Measurements from ENCODE around the gene MRE11. TPM values are rescaled to one million over a fixed set of nuclear protein-coding genes. Genes with fewer than 3 reads are reported as not detected.

Gene MRE11
- total RNA-seq, 2 experiments from 2014 or later: 42.6 to 62.1 TPM

- Histone ChIP-seq H3K27ac (ENCODE audit: low read depth, low read length, poor library complexity, severe bottlenecking) (no peak overlapping the region), H3K4me2 (ENCODE audit: low read length) (no peak overlapping the region), H3K4me1 (ENCODE audit: insufficient read depth, low read length, poor library complexity, severe bottlenecking) (no peaks in the 10 kb centered on the region), H3K9me2 (ENCODE audit: insufficient read depth, low read length) (no peaks in the 10 kb centered on the region), H2AFZ (ENCODE audit: low read length) (no peak overlapping the region), H3K36me3 (ENCODE audit: insufficient read depth, low read length) (no peaks in the 10 kb centered on the region), H4K20me1 (ENCODE audit: insufficient read depth, low read length) (no peaks in the 10 kb centered on the region), H3K4me3 (ENCODE audit: low read depth, low read length, poor library complexity, severe bottlenecking) (no peak overlapping the region), H3K79me2 (ENCODE audit: insufficient read depth, low read depth, low read length) (no peaks in the 10 kb centered on the region), H3K9me3 (ENCODE audit: low read length) (no peaks in the 10 kb centered on the region)
- intact Hi-C loops (cut with micrococcal nuclease; ENCODE audit: unreplicated experiment): no loop called here
- no peak for TF ChIP-seq CTCF (conservative IDR thresholded peaks at IDR 0.05; ENCODE audit: low read length)
- TF ChIP-seq EZH2phosphoT487 (IDR thresholded peaks at IDR 0.05; ENCODE audit: borderline replicate concordance, low read depth, low read length): no peak
- BruUV-seq (replicated peaks): no TSS peak
- POLR2A ChIA-PET: interaction anchor here (0.7 kb wide), 1 partner anchor 940 kb away, joined by 7 read pairs; no protein-coding TSS in a partner anchor
- CTCF ChIA-PET (ENCODE audit: unreplicated experiment): no interaction called here
- no peak for DNase-seq (ENCODE audit: low spot score)
Observed at GRCh38 chr11:94524341-94524740, 30.7 kb upstream of the MRE11 start.

GRCh38 chr11:94521684-94522083 is 28.0 kb upstream of the MRE11 start:
- POLR2A ChIA-PET: interaction anchor here (0.8 to 1.7 kb wide), 2 partner anchors 74 to 75 kb away, joined by 3 read pairs; no protein-coding TSS in a partner anchor
- no peak overlapping the region for H2AFZ ChIP-seq (ENCODE audit: low read length)
- no peak overlapping the region for H3K4me2 ChIP-seq (ENCODE audit: low read length)
- no peak overlapping the region for H3K27ac ChIP-seq (ENCODE audit: low read depth, low read length, poor library complexity, severe bottlenecking)
- TF ChIP-seq CTCF (conservative IDR thresholded peaks at IDR 0.05; ENCODE audit: low read length): peak; percentile 52
- TF ChIP-seq EZH2phosphoT487 (IDR thresholded peaks at IDR 0.05; ENCODE audit: borderline replicate concordance, low read depth, low read length): no peak
- no peaks in the 10 kb centered on the region for H3K9me3 ChIP-seq (ENCODE audit: low read length)
- CTCF ChIA-PET (ENCODE audit: unreplicated experiment): no interaction called here
- BruUV-seq (replicated peaks): no TSS peak
- DNase-seq (ENCODE audit: low spot score): peak; percentile 7
- no peaks in the 10 kb centered on the region for H3K79me2 ChIP-seq (ENCODE audit: insufficient read depth, low read depth, low read length)
- no peaks in the 10 kb centered on the region for H3K36me3 ChIP-seq (ENCODE audit: insufficient read depth, low read length)
- H3K4me3 ChIP-seq (ENCODE audit: low read depth, low read length, poor library complexity, severe bottlenecking): no peak overlapping the region
- intact Hi-C loops (cut with micrococcal nuclease; ENCODE audit: unreplicated experiment): loop anchor here (2.0 kb wide), 1 partner anchor 375 kb away; no protein-coding TSS in a partner anchor
- H4K20me1 ChIP-seq (ENCODE audit: insufficient read depth, low read length): no peaks in the 10 kb centered on the region
- no peaks in the 10 kb centered on the region for H3K9me2 ChIP-seq (ENCODE audit: insufficient read depth, low read length)
- H3K4me1 ChIP-seq (ENCODE audit: insufficient read depth, low read length, poor library complexity, severe bottlenecking): no peaks in the 10 kb centered on the region

DNA sequence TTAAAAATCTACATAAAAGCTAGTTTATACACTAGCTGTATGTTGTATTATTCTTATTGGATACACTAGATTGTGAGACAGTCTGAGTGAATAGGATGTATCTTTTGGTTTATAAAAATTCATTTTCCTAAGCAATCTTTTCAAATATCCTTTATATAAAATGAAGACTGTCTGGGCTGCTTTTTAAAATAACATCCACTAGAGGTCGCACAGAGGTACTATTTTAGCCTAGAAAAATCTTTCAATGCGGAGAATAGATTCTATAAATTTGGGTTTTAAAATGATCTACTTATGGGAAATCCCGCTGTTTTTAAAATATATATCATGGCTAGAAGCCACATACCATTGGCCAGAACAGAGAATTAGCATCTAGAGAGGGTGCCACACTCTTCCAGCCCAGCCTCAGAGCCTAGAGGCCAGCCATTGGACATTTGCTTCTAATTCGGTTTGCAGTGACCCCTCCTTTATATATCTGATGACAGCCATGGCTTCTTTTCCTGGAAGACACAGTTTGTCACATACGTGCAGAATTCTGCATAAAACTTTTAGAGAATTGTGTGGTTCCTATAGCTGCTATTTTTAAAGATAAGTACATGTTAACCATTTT is 25.9 kb upstream of the MRE11 start:
- H3K79me2 ChIP-seq (ENCODE audit: insufficient read depth, low read depth, low read length): no peaks in the 10 kb centered on the region
- CTCF ChIA-PET (ENCODE audit: unreplicated experiment): interaction anchor here (1.0 to 1.1 kb wide), 2 partner anchors 76 to 77 kb away, joined by 3 read pairs; no protein-coding TSS in a partner anchor
- DNase-seq (ENCODE audit: low spot score): peak; percentile 56
- TF ChIP-seq CTCF (conservative IDR thresholded peaks at IDR 0.05; ENCODE audit: low read length) (peak; percentile 94), EZH2phosphoT487 (IDR thresholded peaks at IDR 0.05; ENCODE audit: borderline replicate concordance, low read depth, low read length) (no peak)
- intact Hi-C loops (cut with micrococcal nuclease; ENCODE audit: unreplicated experiment): loop anchor here (1.0 to 2.0 kb wide), 3 partner anchors 79 to 377 kb away; no protein-coding TSS in a partner anchor
- no peak overlapping the region for H2AFZ ChIP-seq (ENCODE audit: low read length)
- no peak overlapping the region for H3K4me3 ChIP-seq (ENCODE audit: low read depth, low read length, poor library complexity, severe bottlenecking)
- POLR2A ChIA-PET: interaction anchor here (1.7 kb wide), 1 partner anchor 77 kb away, joined by 3 read pairs; no protein-coding TSS in a partner anchor
- H3K4me1 ChIP-seq (ENCODE audit: insufficient read depth, low read length, poor library complexity, severe bottlenecking): no peaks in the 10 kb centered on the region
- BruUV-seq (replicated peaks): no TSS peak
- H3K9me3 ChIP-seq (ENCODE audit: low read length): no peaks in the 10 kb centered on the region
- H3K9me2 ChIP-seq (ENCODE audit: insufficient read depth, low read length): no peaks in the 10 kb centered on the region
- H3K4me2 ChIP-seq (ENCODE audit: low read length): no peak overlapping the region
- H3K27ac ChIP-seq (ENCODE audit: low read depth, low read length, poor library complexity, severe bottlenecking): no peak overlapping the region
- no peaks in the 10 kb centered on the region for H3K36me3 ChIP-seq (ENCODE audit: insufficient read depth, low read length)
- H4K20me1 ChIP-seq (ENCODE audit: insufficient read depth, low read length): no peaks in the 10 kb centered on the region

Data from OCI-LY7 (cell line).